Astrocyte (in vitro differentiated cells and primary cell): ENCODE results near the gene MICU2. TPM values are rescaled to one million over a fixed set of nuclear protein-coding genes. Genes with fewer than 3 reads are reported as not detected.
A peak's percentile ranks its signal among the peaks of the same experiment; 100 is the strongest.

ENCODE experiments used
- DNase-seq: peaks from one replicate; pipeline ENCODE4 v3.0.0-alpha.2; 2010; ENCODE audit warnings: low read depth
- FAIRE-seq: peaks from 2 replicates; lab custom pipeline; 2011; peaks lifted over from hg19 to GRCh38; lab: Jason Lieb, UNC
- H2AFZ ChIP-seq: 2 replicates; pipeline ENCODE4 v1.6.0; 2012; ENCODE audit warnings: low read depth, low read length, inconsistent platforms
- H3K27ac ChIP-seq: 2 replicates; pipeline ENCODE4 v1.5.1; 2011; ENCODE audit warnings: low read depth, low read length, inconsistent platforms
- H3K27me3 ChIP-seq: 2 replicates; pipeline ENCODE4 v1.6.0; 2011; ENCODE audit warnings: low read length, inconsistent platforms; ENCODE audit not compliant: insufficient read depth
- H3K36me3 ChIP-seq: 2 replicates; pipeline ENCODE4 v1.5.1; 2011; ENCODE audit warnings: low read length, inconsistent platforms; ENCODE audit not compliant: insufficient read depth
- H3K4me1 ChIP-seq: 2 replicates; pipeline ENCODE4 v1.5.1; 2011; ENCODE audit warnings: low read length, inconsistent platforms; ENCODE audit not compliant: insufficient read depth
- H3K4me2 ChIP-seq: 2 replicates; pipeline ENCODE4 v1.6.0; 2012; ENCODE audit warnings: low read length, inconsistent platforms
- H3K4me3 ChIP-seq: 2 replicates; pipeline ENCODE4 v1.5.1; 2011; ENCODE audit warnings: low read depth, mild to moderate bottlenecking, low read length, inconsistent platforms; ENCODE audit not compliant: insufficient read depth
- H3K79me2 ChIP-seq: 2 replicates; pipeline ENCODE4 v1.6.0; 2012; ENCODE audit warnings: mild to moderate bottlenecking, low read length, inconsistent platforms; ENCODE audit not compliant: insufficient read depth
- H3K9ac ChIP-seq: 2 replicates; pipeline ENCODE4 v1.6.0; 2012; ENCODE audit warnings: mild to moderate bottlenecking, low read length, inconsistent platforms
- H3K9me3 ChIP-seq: 2 replicates; pipeline ENCODE4 v1.5.1; 2012; ENCODE audit warnings: low read depth, mild to moderate bottlenecking, low read length, inconsistent platforms; ENCODE audit not compliant: insufficient read depth
- H4K20me1 ChIP-seq: 2 replicates; pipeline ENCODE4 v1.6.0; 2012; ENCODE audit warnings: low read length, inconsistent platforms; ENCODE audit not compliant: insufficient read depth
- H3K27ac Mint-ChIP-seq: one replicate; pipeline ENCODE4 v1.8.0; 2021; ENCODE audit warnings: mild to moderate bottlenecking, mixed read lengths; ENCODE audit not compliant: unreplicated experiment
- H3K27me3 Mint-ChIP-seq: one replicate; pipeline ENCODE4 v1.8.0; 2021; ENCODE audit warnings: low read depth, mixed read lengths; ENCODE audit not compliant: unreplicated experiment
- H3K36me3 Mint-ChIP-seq: one replicate; pipeline ENCODE4 v1.8.0; 2021; ENCODE audit warnings: low read depth, mixed read lengths; ENCODE audit not compliant: unreplicated experiment
- H3K4me1 Mint-ChIP-seq: one replicate; pipeline ENCODE4 v1.8.0; 2021; ENCODE audit warnings: low read depth, mixed read lengths; ENCODE audit not compliant: unreplicated experiment
- H3K4me3 Mint-ChIP-seq: one replicate; pipeline ENCODE4 v1.8.0; 2021; ENCODE audit warnings: mild to moderate bottlenecking, moderate library complexity, mixed read lengths; ENCODE audit not compliant: unreplicated experiment
- H3K9me3 Mint-ChIP-seq: one replicate; pipeline ENCODE4 v1.8.0; 2021; ENCODE audit warnings: mild to moderate bottlenecking, mixed read lengths; ENCODE audit not compliant: unreplicated experiment
- EZH2 ChIP-seq: IDR thresholded peaks from 2 replicates; pipeline ENCODE4 v1.6.1; 2012; ENCODE audit warnings: mild to moderate bottlenecking, low read length, inconsistent platforms; ENCODE audit not compliant: insufficient read depth
- total RNA-seq: library from RNA; stranded (reverse); gene quantifications from 2 replicates; pipeline ENCODE4 v1.2.1, GENCODE V29; 2021
- TF ChIP-seq, protein P1 (sequence below): IDR thresholded peaks from 2 replicates; pipeline ENCODE4 v1.5.1; 2011; ENCODE audit warnings: low read depth, mild to moderate bottlenecking, inconsistent platforms, low read length, moderate library complexity; ENCODE audit not compliant: insufficient read depth

Gene MICU2
- total RNA-seq, 1 donor from 2014 or later, result 31.8 TPM

DNA sequence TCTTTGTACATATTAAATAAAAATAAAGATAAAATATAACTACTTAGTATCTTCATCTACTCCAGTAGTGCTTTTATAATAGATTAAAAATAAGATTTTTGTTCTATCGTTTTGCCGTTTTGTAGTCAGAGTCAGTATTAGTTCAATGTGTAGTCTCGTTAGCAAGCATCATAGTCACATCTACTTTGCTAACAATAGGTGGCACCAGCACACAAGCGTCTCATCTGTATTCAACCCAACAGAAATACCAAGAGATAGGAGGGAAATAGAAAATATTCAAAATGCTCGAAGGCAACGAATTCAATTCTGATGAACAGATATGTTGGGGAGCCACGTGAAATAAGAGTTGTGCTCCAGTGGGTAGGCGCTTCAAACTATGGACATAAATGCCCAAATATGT is 21.4 kb upstream of the MICU2 start:
- no peaks in the 10 kb centered on the region for H3K9me3 ChIP-seq
- H3K9ac ChIP-seq, result no peak overlapping the region
- H3K79me2 ChIP-seq, result no peaks in the 10 kb centered on the region
- no peaks in the 10 kb centered on the region for H3K36me3 ChIP-seq
- no peak overlapping the region for H3K27ac ChIP-seq
- H3K27me3 ChIP-seq, result peaks cover 2% of the 10 kb centered on the region
- H3K36me3 Mint-ChIP-seq, result no peaks in the 10 kb centered on the region
- no peak overlapping the region for H2AFZ ChIP-seq
- H3K4me3 ChIP-seq, result no peak overlapping the region
- H3K27ac Mint-ChIP-seq, result no peak overlapping the region
- no peaks in the 10 kb centered on the region for H3K27me3 Mint-ChIP-seq
- H3K4me2 ChIP-seq, result no peak overlapping the region
- no peaks in the 10 kb centered on the region for H3K9me3 Mint-ChIP-seq
- no peak for TF ChIP-seq EZH2
- TF ChIP-seq, protein P1, sequence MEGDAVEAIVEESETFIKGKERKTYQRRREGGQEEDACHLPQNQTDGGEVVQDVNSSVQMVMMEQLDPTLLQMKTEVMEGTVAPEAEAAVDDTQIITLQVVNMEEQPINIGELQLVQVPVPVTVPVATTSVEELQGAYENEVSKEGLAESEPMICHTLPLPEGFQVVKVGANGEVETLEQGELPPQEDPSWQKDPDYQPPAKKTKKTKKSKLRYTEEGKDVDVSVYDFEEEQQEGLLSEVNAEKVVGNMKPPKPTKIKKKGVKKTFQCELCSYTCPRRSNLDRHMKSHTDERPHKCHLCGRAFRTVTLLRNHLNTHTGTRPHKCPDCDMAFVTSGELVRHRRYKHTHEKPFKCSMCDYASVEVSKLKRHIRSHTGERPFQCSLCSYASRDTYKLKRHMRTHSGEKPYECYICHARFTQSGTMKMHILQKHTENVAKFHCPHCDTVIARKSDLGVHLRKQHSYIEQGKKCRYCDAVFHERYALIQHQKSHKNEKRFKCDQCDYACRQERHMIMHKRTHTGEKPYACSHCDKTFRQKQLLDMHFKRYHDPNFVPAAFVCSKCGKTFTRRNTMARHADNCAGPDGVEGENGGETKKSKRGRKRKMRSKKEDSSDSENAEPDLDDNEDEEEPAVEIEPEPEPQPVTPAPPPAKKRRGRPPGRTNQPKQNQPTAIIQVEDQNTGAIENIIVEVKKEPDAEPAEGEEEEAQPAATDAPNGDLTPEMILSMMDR, result peak; percentile 38
- FAIRE-seq (peak; percentile 45), DNase-seq (peak; percentile 7)
- no peaks in the 10 kb centered on the region for H3K4me1 Mint-ChIP-seq
- H3K4me1 ChIP-seq, result no peaks in the 10 kb centered on the region
- no peak overlapping the region for H3K4me3 Mint-ChIP-seq
- H4K20me1 ChIP-seq, result no peaks in the 10 kb centered on the region

DNA sequence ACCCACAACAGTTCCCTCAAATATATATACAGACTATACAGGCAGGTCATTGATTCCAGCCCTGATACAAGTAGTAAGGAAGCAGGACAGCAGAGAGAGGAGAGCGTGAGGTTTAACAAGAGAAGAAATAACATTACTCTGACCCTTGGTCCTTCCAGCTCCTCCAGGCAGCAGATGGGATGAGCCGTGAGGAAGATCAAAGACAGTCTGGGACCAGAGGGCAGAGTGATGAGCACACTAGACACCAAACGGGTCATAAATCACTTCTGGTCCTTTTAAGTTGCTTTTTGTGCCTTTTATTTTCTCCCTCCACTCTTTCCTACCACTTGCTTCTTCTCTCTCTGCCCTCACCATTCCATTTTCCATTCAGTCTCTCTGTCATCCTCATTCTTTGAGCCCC is 16.9 kb upstream of the MICU2 start:
- Histone ChIP-seq H3K27me3 (peaks cover 2% of the 10 kb centered on the region), H3K4me1 (no peaks in the 10 kb centered on the region), H3K36me3 (no peaks in the 10 kb centered on the region), H4K20me1 (no peaks in the 10 kb centered on the region), H3K4me2 (no peak overlapping the region), H2AFZ (no peak overlapping the region), H3K9me3 (no peaks in the 10 kb centered on the region), H3K27ac (no peak overlapping the region), H3K9ac (no peak overlapping the region), H3K4me3 (no peak overlapping the region), H3K79me2 (no peaks in the 10 kb centered on the region)
- no peak for TF ChIP-seq EZH2
- TF ChIP-seq, protein P1, result no peak
- H3K36me3 Mint-ChIP-seq, result no peaks in the 10 kb centered on the region
- DNase-seq (no peak), FAIRE-seq (no peak)
- H3K27ac Mint-ChIP-seq, result no peak overlapping the region
- peaks cover 8% of the 10 kb centered on the region for H3K4me1 Mint-ChIP-seq
- H3K27me3 Mint-ChIP-seq, result no peaks in the 10 kb centered on the region
- peaks cover 2% of the 10 kb centered on the region for H3K9me3 Mint-ChIP-seq
- H3K4me3 Mint-ChIP-seq, result no peak overlapping the region

DNA sequence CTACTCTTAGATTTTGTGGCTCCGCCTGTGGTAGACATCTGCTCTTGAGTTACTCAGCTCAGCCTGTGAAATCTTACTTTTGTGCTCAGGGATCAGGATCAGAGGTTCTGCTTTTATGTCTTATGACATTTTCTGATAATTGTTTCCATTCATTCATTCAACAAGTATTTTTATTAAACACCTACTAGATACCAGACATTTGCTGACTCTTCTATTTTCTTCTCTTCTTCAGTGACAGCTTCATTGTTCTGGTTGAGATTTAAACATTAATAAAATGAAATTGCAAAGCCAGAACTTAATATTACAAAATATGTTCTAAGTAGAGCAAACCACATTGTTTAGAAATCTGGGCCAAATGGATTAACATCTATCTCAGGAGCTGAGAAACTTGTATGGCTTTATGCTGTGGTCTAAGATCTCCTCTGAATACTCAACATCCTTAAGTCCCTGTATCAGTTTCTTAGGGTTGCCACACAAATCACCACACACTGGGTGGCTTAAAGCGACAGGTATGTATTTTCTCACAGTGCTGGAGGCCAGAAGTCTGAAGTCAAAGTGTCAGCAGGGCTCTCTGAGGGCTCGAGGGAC is 15.8 kb upstream of the MICU2 start:
- Histone ChIP-seq H3K4me3 (no peak overlapping the region), H3K27ac (no peak overlapping the region), H3K79me2 (no peaks in the 10 kb centered on the region), H3K4me1 (no peaks in the 10 kb centered on the region), H3K36me3 (no peaks in the 10 kb centered on the region), H3K9me3 (no peaks in the 10 kb centered on the region), H2AFZ (no peak overlapping the region), H3K4me2 (no peak overlapping the region), H3K9ac (no peak overlapping the region), H3K27me3 (peaks cover 2% of the 10 kb centered on the region), H4K20me1 (no peaks in the 10 kb centered on the region)
- Mint-ChIP-seq H3K27ac (no peak overlapping the region), H3K9me3 (peaks cover 2% of the 10 kb centered on the region), H3K36me3 (no peaks in the 10 kb centered on the region), H3K4me1 (peaks cover 8% of the 10 kb centered on the region), H3K4me3 (no peak overlapping the region), H3K27me3 (no peaks in the 10 kb centered on the region)
- TF ChIP-seq, protein P1, result no peak
- TF ChIP-seq EZH2, result no peak
- FAIRE-seq (no peak), DNase-seq (no peak)
